MM.1S (cell line): Measurements from ENCODE around the gene TENM4.

Experiments used
- CTCF ChIP-seq: fragments of 300-600 bp; sonication (generic); IDR thresholded peaks from 2 replicates; pipeline ENCODE4 v1.5.1; 2016; ENCODE audit warnings: antibody characterized with exemption, low read length, mixed read lengths
- EZH2phosphoT487 ChIP-seq: fragments of 300-600 bp; sonication (generic); IDR thresholded peaks from 2 replicates; pipeline ENCODE4 v1.6.1; 2018; ENCODE audit warnings: antibody characterized with exemption, low read length

- TF ChIP-seq CTCF, result no peak
- TF ChIP-seq EZH2phosphoT487, result no peak
These were observed 196.5 kb downstream of the TENM4 start for GRCh38 chr11:79244241-79244772.
